ENCODE measurements around the gene NECTIN4.

The NECTIN4 gene

DNA sequence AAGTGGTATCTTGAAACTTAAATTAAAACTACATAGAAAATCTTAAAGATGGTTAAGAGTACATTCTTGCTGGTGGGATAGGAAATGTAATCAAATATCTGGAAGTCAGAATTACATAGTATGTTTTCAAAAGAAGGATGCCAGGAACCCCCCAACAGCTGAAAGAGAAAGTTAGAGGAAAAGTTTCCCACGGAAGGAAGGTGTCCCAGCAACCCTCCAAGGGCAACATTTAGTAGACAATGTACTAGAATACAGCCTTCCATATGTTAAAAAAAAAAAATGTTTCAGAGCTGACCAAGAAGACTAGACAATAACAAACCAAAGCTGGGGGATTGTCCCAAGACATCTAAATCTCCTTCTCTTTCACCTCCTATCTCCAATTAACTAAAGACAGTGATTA lies 40.9 kb upstream of the NECTIN4 start:
- FAIRE-seq, result no peak
- DNase-seq (ENCODE audit: insufficient read length, low spot score), result no peak
- TF ChIP-seq, protein P1, sequence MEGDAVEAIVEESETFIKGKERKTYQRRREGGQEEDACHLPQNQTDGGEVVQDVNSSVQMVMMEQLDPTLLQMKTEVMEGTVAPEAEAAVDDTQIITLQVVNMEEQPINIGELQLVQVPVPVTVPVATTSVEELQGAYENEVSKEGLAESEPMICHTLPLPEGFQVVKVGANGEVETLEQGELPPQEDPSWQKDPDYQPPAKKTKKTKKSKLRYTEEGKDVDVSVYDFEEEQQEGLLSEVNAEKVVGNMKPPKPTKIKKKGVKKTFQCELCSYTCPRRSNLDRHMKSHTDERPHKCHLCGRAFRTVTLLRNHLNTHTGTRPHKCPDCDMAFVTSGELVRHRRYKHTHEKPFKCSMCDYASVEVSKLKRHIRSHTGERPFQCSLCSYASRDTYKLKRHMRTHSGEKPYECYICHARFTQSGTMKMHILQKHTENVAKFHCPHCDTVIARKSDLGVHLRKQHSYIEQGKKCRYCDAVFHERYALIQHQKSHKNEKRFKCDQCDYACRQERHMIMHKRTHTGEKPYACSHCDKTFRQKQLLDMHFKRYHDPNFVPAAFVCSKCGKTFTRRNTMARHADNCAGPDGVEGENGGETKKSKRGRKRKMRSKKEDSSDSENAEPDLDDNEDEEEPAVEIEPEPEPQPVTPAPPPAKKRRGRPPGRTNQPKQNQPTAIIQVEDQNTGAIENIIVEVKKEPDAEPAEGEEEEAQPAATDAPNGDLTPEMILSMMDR (IDR thresholded peaks at IDR 0.05; ENCODE audit: insufficient read depth, missing control alignments), result no peak

DNA sequence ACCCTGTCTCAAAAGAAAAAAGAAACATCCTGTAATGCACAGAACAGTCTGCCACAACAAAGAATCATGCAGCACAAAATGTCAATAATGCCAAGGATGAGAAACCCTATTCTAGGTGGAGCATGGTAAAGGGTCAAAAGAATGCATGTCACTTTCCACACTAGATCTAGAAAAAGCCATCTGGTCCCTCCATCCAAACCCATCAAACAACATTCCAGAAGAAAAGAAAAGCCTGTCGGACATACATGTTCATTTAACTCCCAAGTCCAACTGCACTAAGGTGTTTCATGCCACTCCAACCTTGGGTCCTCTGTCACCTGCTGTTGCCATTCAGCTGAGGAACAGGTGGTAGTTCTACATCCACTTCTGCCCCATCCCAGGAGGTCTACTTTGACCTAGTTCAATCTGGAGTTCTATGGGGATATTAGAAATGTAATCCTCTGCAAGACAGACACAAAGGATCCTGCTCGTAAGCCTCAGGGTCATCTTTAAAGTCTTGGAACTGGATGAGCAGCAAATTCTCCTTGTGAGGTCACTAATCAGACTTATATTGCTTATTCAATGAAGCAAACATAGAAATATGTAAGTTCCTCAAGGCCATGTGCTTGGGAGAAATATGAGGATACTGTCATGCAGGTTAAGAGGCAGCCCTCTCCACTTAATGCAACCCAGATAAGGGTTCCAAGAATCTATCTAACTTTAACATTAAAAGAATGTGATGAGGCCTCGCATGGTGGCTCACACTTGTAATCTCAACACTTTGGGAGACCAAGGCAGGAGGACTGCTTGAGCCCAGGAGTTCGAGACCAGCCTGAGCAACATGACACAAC lies 39.4 kb upstream of the NECTIN4 start:
- TF ChIP-seq, protein P1 (IDR thresholded peaks at IDR 0.05; ENCODE audit: insufficient read depth, missing control alignments), result no peak
- FAIRE-seq (no peak), DNase-seq (ENCODE audit: insufficient read length, low spot score) (no peak)

DNA sequence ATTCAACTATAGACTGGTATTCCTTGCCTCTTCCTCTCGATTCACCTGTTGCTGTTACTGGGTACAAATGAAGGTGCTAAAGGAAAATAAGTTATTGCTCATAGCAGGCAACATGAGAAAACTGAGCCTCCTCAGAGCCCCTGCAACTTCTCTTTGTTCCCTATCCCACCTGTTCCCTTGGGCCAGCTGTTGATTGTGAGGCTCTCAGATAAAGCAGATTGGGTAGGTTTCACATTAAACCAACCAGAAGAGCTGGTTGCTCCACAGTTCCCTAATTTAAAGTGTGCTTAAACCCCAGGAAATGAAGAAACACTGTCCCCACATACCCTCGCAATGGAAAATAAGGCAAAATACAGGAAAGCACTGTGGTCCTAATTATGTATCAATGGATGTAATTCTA lies 38.3 kb upstream of the NECTIN4 start:
- FAIRE-seq (no peak), DNase-seq (ENCODE audit: insufficient read length, low spot score) (no peak)
- TF ChIP-seq, protein P1 (IDR thresholded peaks at IDR 0.05; ENCODE audit: insufficient read depth, missing control alignments), result no peak

DNA sequence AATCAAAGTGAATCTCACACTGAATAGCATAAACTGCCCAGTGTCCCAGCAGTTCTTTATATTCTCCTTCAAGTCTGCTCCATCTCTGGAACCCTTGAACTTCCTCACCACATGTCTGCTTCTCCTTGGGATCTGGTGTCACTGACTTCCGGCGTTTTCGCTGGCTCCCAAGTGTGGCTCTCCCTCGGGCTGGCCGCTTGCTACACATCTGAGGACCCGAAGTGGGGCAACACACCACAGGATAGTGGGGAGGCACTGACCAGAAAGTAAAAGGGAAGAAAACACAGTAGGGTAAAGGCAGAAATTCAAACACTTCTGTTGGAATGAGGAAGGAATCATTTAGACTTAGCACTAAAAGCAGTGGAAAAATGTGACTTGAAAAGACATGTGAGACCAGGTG lies 33.6 kb upstream of the NECTIN4 start:
- no peak for FAIRE-seq
- no peak for DNase-seq (ENCODE audit: insufficient read length, low spot score)
- TF ChIP-seq, protein P1 (IDR thresholded peaks at IDR 0.05; ENCODE audit: insufficient read depth, missing control alignments), result no peak

DNA sequence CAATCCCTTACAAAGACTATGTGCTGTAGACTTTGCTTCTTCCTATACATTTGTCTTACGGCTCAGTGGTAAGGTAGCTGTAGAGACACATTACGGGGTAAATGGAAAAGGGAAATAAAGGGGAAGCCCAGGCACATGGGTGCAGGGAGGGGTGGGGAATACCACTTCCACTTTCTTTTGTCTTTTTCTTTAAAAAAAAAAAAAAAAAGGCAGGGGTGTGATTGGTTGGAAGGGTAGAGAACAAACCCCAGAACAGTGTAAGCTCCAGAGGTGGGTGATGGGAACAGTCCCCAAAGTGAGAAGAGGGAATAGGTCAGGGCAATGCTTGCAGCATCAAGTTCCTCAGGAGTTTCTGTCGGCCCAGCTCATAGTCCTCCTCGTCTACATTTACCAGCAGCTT lies 32.5 kb upstream of the NECTIN4 start:
- TF ChIP-seq, protein P1 (IDR thresholded peaks at IDR 0.05; ENCODE audit: insufficient read depth, missing control alignments), result no peak
- FAIRE-seq, result no peak
- DNase-seq (ENCODE audit: insufficient read length, low spot score), result no peak

DNA sequence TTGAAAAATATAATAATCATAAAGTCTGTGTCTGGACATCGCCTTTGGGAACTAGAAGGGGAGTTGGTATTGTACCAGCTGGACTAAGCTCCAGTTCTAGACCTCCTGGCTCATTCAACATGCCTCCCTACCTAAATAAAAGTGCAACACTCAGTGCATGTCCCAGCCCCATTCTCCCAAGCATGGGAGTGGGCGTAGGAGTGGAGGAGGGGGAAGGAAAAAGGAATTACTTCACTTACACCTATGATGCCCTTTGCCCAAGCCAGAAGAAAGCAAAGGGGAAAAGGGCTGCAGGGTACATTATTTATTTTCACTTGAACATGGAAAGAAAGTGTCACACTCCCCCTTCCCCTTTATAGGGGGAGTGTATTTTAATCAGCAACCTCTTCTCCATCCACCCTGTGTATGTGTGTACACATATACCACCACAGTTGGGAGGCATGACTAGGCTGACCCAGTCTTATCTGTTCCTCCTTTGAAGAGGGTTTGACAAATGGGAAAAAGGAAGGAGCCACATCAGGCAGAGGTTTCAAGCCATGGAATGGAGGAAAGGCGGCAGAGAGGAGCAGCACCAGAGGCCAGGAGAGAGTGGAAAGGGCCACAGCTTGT lies 31.8 kb upstream of the NECTIN4 start:
- FAIRE-seq (no peak), DNase-seq (ENCODE audit: insufficient read length, low spot score) (no peak)
- TF ChIP-seq, protein P1 (IDR thresholded peaks at IDR 0.05; ENCODE audit: insufficient read depth, missing control alignments), result no peak
